IMR-90 (cell line): ENCODE measurements around the gene HSD11B1L. TPM values are rescaled to one million over a fixed set of nuclear protein-coding genes. Genes with fewer than 3 reads are reported as not detected.

Experiments
- ATAC-seq: fragments of 200-7000 bp; cut with Tn5 transposase; 2 replicates; pipeline ENCODE4 v1.9.1; 2020; ENCODE audit warnings: low read depth, mild to moderate bottlenecking, moderate library complexity
- BruUV-seq: library from RNA; stranded (reverse); fragments of 400-500 nt; replicated peaks from 2 replicates; lab custom pipeline; 2021; lab: Mats Ljungman, UMichigan
- CTCF ChIA-PET: fragments of 300-600 bp; formaldehyde crosslinking; extraction: SDS; loops from one replicate; lab custom pipeline; 2021; ENCODE audit warnings: antibody characterized with exemption; lab: Yijun Ruan, JAX
- POLR2A ChIA-PET: fragments of 300-600 bp; sonication (Branson Sonifier 250); formaldehyde crosslinking; loops from one replicate; lab custom pipeline; 2022; ENCODE audit warnings: antibody characterized with exemption; ENCODE audit not compliant: unreplicated experiment; lab: Charles Lee
- DNase-seq: peaks from one replicate; pipeline ENCODE4 v3.0.0; 2013
- H2AFZ ChIP-seq: replicated peaks from 2 replicates; pipeline ENCODE3; 2013; ENCODE audit warnings: low read length, mild to moderate bottlenecking; ENCODE audit not compliant: poor library complexity
- H2AK5ac ChIP-seq: 2 replicates; pipeline ENCODE4 v1.6.1; 2013; ENCODE audit warnings: low read depth, low read length, inconsistent platforms
- H2AK9ac ChIP-seq: replicated peaks from 2 replicates; pipeline ENCODE3; 2013; ENCODE audit warnings: mild to moderate bottlenecking, low read depth, low read length, moderate library complexity; ENCODE audit not compliant: poor library complexity
- H2BK120ac ChIP-seq: 2 replicates; pipeline ENCODE4 v1.6.1; 2013; ENCODE audit warnings: low read depth, low read length, inconsistent platforms
- H2BK15ac ChIP-seq: 3 replicates; pipeline ENCODE4 v1.6.1; 2013; ENCODE audit warnings: low read depth, low read length, inconsistent platforms
- H2BK20ac ChIP-seq: 2 replicates; pipeline ENCODE4 v1.6.1; 2013; ENCODE audit warnings: low read depth, mild to moderate bottlenecking, inconsistent platforms, low read length, moderate library complexity
- H2BK5ac ChIP-seq: 2 replicates; pipeline ENCODE4 v1.6.1; 2013; ENCODE audit warnings: mild to moderate bottlenecking, low read depth, low read length, inconsistent platforms; ENCODE audit not compliant: poor library complexity, severe bottlenecking
- H3K14ac ChIP-seq: replicated peaks from 2 replicates; pipeline ENCODE4 v1.6.1; 2013; ENCODE audit warnings: low read depth, low read length, inconsistent platforms
- H3K18ac ChIP-seq: 2 replicates; pipeline ENCODE4 v1.6.1; 2013; ENCODE audit warnings: low read depth, low read length, control low read depth
- H3K23ac ChIP-seq: 2 replicates; pipeline ENCODE4 v1.6.1; 2013; ENCODE audit warnings: low read depth, low read length, inconsistent platforms
- H3K27ac ChIP-seq: 2 replicates; pipeline ENCODE4 v1.5.1; 2013; ENCODE audit warnings: mild to moderate bottlenecking, control low read depth, low read length; ENCODE audit not compliant: insufficient read depth
- H3K27me3 ChIP-seq: 2 replicates; pipeline ENCODE4 v1.6.1; 2013; ENCODE audit warnings: low read length; ENCODE audit not compliant: control insufficient read depth, insufficient read depth
- H3K36me3 ChIP-seq: 2 replicates; pipeline ENCODE4 v1.6.1; 2013; ENCODE audit warnings: low read length, mixed read lengths; ENCODE audit not compliant: control insufficient read depth, insufficient read depth
- H3K4ac ChIP-seq: 2 replicates; pipeline ENCODE4 v1.6.1; 2013; ENCODE audit warnings: low read depth, low read length, inconsistent platforms
- H3K4me1 ChIP-seq: 2 replicates; pipeline ENCODE4 v1.6.1; 2013; ENCODE audit warnings: low read length, mixed read lengths; ENCODE audit not compliant: control insufficient read depth, insufficient read depth
- H3K4me2 ChIP-seq: 2 replicates; pipeline ENCODE4 v1.6.1; 2013; ENCODE audit warnings: low read depth, mild to moderate bottlenecking, control low read depth, low read length, moderate library complexity
- H3K4me3 ChIP-seq: 2 replicates; pipeline ENCODE4 v1.5.1; 2013; ENCODE audit warnings: low read depth, mild to moderate bottlenecking, control low read depth, low read length, moderate library complexity; ENCODE audit not compliant: insufficient read depth
- H3K56ac ChIP-seq: 2 replicates; pipeline ENCODE4 v1.6.1; 2013; ENCODE audit warnings: low read length, inconsistent platforms; ENCODE audit not compliant: insufficient read depth; ENCODE audit errors: extremely low read depth
- H3K79me1 ChIP-seq, 2 experiments: 2 replicates each; pipeline ENCODE4 v1.6.1; 2013; ENCODE audit warnings: low read length in 2 of 2, inconsistent platforms in 1 of 2, low read depth in 1 of 2
- H3K9ac ChIP-seq: 2 replicates; pipeline ENCODE4 v1.6.1; 2013; ENCODE audit warnings: low read depth, low read length, control low read depth
- H3K9me1 ChIP-seq: 2 replicates; pipeline ENCODE4 v1.6.1; 2013; ENCODE audit warnings: low read length, inconsistent platforms; ENCODE audit not compliant: insufficient read depth
- H3K9me3 ChIP-seq: 2 replicates; pipeline ENCODE4 v1.6.1; 2013; ENCODE audit warnings: low read length; ENCODE audit not compliant: control insufficient read depth, insufficient read depth
- H4K20me1 ChIP-seq: 2 replicates; pipeline ENCODE4 v1.6.1; 2013; ENCODE audit warnings: low read length, inconsistent platforms; ENCODE audit not compliant: insufficient read depth
- H4K5ac ChIP-seq: 2 replicates; pipeline ENCODE4 v1.6.1; 2013; ENCODE audit warnings: mild to moderate bottlenecking, low read depth, low read length, control low read depth
- H4K8ac ChIP-seq, 2 experiments: 2 replicates each; pipeline ENCODE4 v1.6.1; 2013; ENCODE audit warnings: low read depth in 2 of 2, low read length in 2 of 2, control low read depth in 1 of 2, inconsistent platforms in 1 of 2
- H4K91ac ChIP-seq: 2 replicates; pipeline ENCODE4 v1.6.1; 2013; ENCODE audit warnings: low read depth, low read length, inconsistent platforms; ENCODE audit not compliant: insufficient read depth
- BHLHE40 ChIP-seq: fragments of 150-350 bp; IDR thresholded peaks from 2 replicates; pipeline ENCODE4 v1.6.1; 2016; ENCODE audit warnings: mild to moderate bottlenecking, low read depth, low read length
- CEBPB ChIP-seq: IDR thresholded peaks from 2 replicates; pipeline ENCODE4 v1.6.1; 2012; ENCODE audit warnings: low read depth, low read length, improper control_type of control experiment
- CHD1 ChIP-seq: IDR thresholded peaks from 2 replicates; pipeline ENCODE4 v1.6.1; 2012; ENCODE audit warnings: low read depth, low read length, improper control_type of control experiment
- FOS ChIP-seq: fragments of 150-350 bp; IDR thresholded peaks from 2 replicates; pipeline ENCODE4 v1.6.1; 2016; ENCODE audit warnings: low read depth, low read length
- MAFK ChIP-seq: IDR thresholded peaks from 2 replicates; pipeline ENCODE4 v1.6.1; 2012; ENCODE audit warnings: low read depth, low read length, improper control_type of control experiment
- MAZ ChIP-seq: IDR thresholded peaks from 2 replicates; pipeline ENCODE4 v1.6.1; 2012; ENCODE audit warnings: low read depth, mild to moderate bottlenecking, low read length, improper control_type of control experiment, moderate library complexity, borderline replicate concordance
- MXI1 ChIP-seq: IDR thresholded peaks from 2 replicates; pipeline ENCODE4 v1.6.1; 2012; ENCODE audit warnings: low read depth, mild to moderate bottlenecking, low read length, moderate library complexity, borderline replicate concordance
- NFE2L2 ChIP-seq: fragments of 150-350 bp; IDR thresholded peaks from 2 replicates; pipeline ENCODE4 v1.6.1; 2016; ENCODE audit warnings: low read depth, mild to moderate bottlenecking, low read length
- POLR2A ChIP-seq: IDR thresholded peaks from 2 replicates; pipeline ENCODE4 v1.6.1; 2012; ENCODE audit warnings: mild to moderate bottlenecking, low read depth, low read length
- RAD21 ChIP-seq: IDR thresholded peaks from 2 replicates; pipeline ENCODE4 v1.6.1; 2012; ENCODE audit warnings: low read length, improper control_type of control experiment
- RCOR1 ChIP-seq: IDR thresholded peaks from 2 replicates; pipeline ENCODE4 v1.6.1; 2012; ENCODE audit warnings: mild to moderate bottlenecking, low read length, improper control_type of control experiment; ENCODE audit not compliant: insufficient replicate concordance
- RFX5 ChIP-seq: IDR thresholded peaks from 2 replicates; pipeline ENCODE4 v1.8.0; 2012; ENCODE audit warnings: low read depth, mild to moderate bottlenecking, low read length, moderate library complexity
- SMC3 ChIP-seq: fragments of 150-350 bp; IDR thresholded peaks from 2 replicates; pipeline ENCODE4 v1.6.1; 2016; ENCODE audit warnings: low read depth, mild to moderate bottlenecking, antibody characterized with exemption, low read length, moderate library complexity
- USF2 ChIP-seq: fragments of 150-350 bp; IDR thresholded peaks from 2 replicates; pipeline ENCODE4 v1.6.1; 2017; ENCODE audit warnings: mild to moderate bottlenecking, antibody characterized with exemption, low read length, low read depth
- WGBS, 2 experiments: methylation state at CpG; one replicate each; pipeline versions ENCODE4 v1.1.5 to v1.1.7; 2013; ENCODE audit warnings: missing lambda C conversion rate in 2 of 2; ENCODE audit not compliant: insufficient read length in 1 of 2; ENCODE audit errors: extremely low coverage in 2 of 2; 5-methylcytosine and 5-hydroxymethylcytosine counted together
- dilution Hi-C: fragments of 300-500 bp; cut with HindIII; formaldehyde crosslinking; loops from one replicate; pipeline ENCODE4 v1.14.3; 2018; ENCODE audit warnings: low sequenced_read_pairs; ENCODE audit not compliant: unreplicated experiment
- in situ Hi-C: fragments of 300-500 bp; cut with MboI; formaldehyde crosslinking; loops from 3 replicates; pipeline ENCODE4 v1.14.3; 2019; ENCODE audit warnings: low sequenced_read_pairs, inconsistent platforms, mixed read lengths
- intact Hi-C: fragments of 100-400 bp; cut with micrococcal nuclease; formaldehyde crosslinking; loops from 2 replicates; pipeline ENCODE4 v1.10.0; 2022
- polyA plus RNA-seq, 3 experiments: library from polyadenylated mRNA; depleted of rRNA; stranded (reverse); fragments of >200 nt; gene quantifications; 2 replicates each; pipeline ENCODE4 v1.2.3, GENCODE V29; 2012; ENCODE audit warnings: low replicate concordance in 1 of 3
- total RNA-seq: library from RNA; depleted of rRNA; stranded (reverse); fragments of >200 nt; gene quantifications from 2 replicates; pipeline ENCODE4 v1.2.3, GENCODE V29; 2012
- TF ChIP-seq, protein P1 (sequence below): fragments of 150-350 bp; IDR thresholded peaks from 2 replicates; pipeline ENCODE4 v1.6.1; 2016; ENCODE audit warnings: low read depth, mild to moderate bottlenecking, low read length, moderate library complexity, borderline replicate concordance
- TF ChIP-seq, protein P2 (sequence below): conservative IDR thresholded peaks from 2 replicates; pipeline ENCODE4 v1.5.1; 2012; ENCODE audit warnings: mild to moderate bottlenecking, low read depth, low read length, improper control_type of control experiment

Gene HSD11B1L
- total and polyA plus RNA-seq, 2 of the 4 experiments (the other 2 are of a cell fraction): 2.2 to 7.2 TPM

DNA sequence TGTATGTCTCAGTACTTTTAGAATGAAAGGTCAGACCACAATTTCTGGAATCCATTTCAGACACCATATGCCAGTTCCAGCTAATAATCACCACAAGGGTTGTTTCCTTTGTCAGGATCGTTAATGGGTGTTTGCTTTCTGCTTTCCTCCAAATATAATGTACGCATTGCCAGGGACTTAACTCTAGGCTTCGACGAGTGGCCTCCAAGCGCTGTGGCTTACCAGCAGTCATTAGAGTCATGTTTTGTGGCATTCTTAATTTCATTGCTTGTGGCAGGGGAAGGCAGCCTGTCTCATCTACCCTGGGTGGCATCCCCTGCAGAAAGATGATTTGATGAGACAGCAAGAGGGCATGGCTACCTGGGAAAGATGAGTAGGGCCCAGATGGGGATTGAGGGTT, 35.4 kb upstream of the HSD11B1L start:
- H4K91ac ChIP-seq: no peak overlapping the region
- in situ Hi-C loops (no loop called here), intact Hi-C loops (no loop called here), dilution Hi-C loops (no loop called here)
- H4K20me1 ChIP-seq: peaks cover 60% of the 10 kb centered on the region
- no peaks in the 10 kb centered on the region for H3K4me1 ChIP-seq
- no CpG with 5 or more reads among the region's 5 CpGs for WGBS, 2 experiments
- H2AK9ac ChIP-seq: no peak overlapping the region
- no peaks in the 10 kb centered on the region for H3K27me3 ChIP-seq
- H3K9ac ChIP-seq: no peak overlapping the region
- H3K14ac ChIP-seq: no peak overlapping the region
- CTCF ChIA-PET: no interaction called here
- no peak overlapping the region for H2BK120ac ChIP-seq
- no peak overlapping the region for H2BK20ac ChIP-seq
- DNase-seq (no peak), ATAC-seq (no peak)
- H2AK5ac ChIP-seq: no peak overlapping the region
- H3K9me1 ChIP-seq: peaks cover 25% of the 10 kb centered on the region
- no peak overlapping the region for H3K27ac ChIP-seq
- H3K18ac ChIP-seq: no peak overlapping the region
- no peak overlapping the region for H3K4me3 ChIP-seq
- H3K4ac ChIP-seq: no peak overlapping the region
- no TSS peak for BruUV-seq
- H3K79me1 ChIP-seq: peaks cover 39 to 78% of the 10 kb centered on the region in 2 experiments
- no peak overlapping the region for H2BK15ac ChIP-seq
- H4K5ac ChIP-seq: no peak overlapping the region
- no peak for TF ChIP-seq MAFK
- no peak for TF ChIP-seq MAZ
- no peak for TF ChIP-seq RFX5
- TF ChIP-seq SMC3: no peak
- no peak for TF ChIP-seq NFE2L2
- TF ChIP-seq CHD1: no peak
- TF ChIP-seq RCOR1: no peak
- TF ChIP-seq CEBPB: no peak
- no peak for TF ChIP-seq RAD21
- TF ChIP-seq BHLHE40: no peak
- TF ChIP-seq MXI1: no peak
- TF ChIP-seq, protein P1, sequence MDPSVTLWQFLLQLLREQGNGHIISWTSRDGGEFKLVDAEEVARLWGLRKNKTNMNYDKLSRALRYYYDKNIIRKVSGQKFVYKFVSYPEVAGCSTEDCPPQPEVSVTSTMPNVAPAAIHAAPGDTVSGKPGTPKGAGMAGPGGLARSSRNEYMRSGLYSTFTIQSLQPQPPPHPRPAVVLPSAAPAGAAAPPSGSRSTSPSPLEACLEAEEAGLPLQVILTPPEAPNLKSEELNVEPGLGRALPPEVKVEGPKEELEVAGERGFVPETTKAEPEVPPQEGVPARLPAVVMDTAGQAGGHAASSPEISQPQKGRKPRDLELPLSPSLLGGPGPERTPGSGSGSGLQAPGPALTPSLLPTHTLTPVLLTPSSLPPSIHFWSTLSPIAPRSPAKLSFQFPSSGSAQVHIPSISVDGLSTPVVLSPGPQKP: no peak
- no peak for TF ChIP-seq FOS
- no peak for TF ChIP-seq USF2
- TF ChIP-seq, protein P2, sequence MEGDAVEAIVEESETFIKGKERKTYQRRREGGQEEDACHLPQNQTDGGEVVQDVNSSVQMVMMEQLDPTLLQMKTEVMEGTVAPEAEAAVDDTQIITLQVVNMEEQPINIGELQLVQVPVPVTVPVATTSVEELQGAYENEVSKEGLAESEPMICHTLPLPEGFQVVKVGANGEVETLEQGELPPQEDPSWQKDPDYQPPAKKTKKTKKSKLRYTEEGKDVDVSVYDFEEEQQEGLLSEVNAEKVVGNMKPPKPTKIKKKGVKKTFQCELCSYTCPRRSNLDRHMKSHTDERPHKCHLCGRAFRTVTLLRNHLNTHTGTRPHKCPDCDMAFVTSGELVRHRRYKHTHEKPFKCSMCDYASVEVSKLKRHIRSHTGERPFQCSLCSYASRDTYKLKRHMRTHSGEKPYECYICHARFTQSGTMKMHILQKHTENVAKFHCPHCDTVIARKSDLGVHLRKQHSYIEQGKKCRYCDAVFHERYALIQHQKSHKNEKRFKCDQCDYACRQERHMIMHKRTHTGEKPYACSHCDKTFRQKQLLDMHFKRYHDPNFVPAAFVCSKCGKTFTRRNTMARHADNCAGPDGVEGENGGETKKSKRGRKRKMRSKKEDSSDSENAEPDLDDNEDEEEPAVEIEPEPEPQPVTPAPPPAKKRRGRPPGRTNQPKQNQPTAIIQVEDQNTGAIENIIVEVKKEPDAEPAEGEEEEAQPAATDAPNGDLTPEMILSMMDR: no peak
- TF ChIP-seq POLR2A: no peak
- no peak overlapping the region for H2BK5ac ChIP-seq
- no peak overlapping the region for H3K23ac ChIP-seq
- no peak overlapping the region for H2AFZ ChIP-seq
- no peaks in the 10 kb centered on the region for H3K9me3 ChIP-seq
- peaks cover 51% of the 10 kb centered on the region for H3K36me3 ChIP-seq
- no peak overlapping the region for H3K4me2 ChIP-seq
- H3K56ac ChIP-seq: no peak overlapping the region
- POLR2A ChIA-PET: interaction anchor here (1.0 kb wide), 1 partner anchor 23 kb away, joined by 5 read pairs; the partner anchor contains the start of genes SAFB and SAFB2
- no peak overlapping the region for H4K8ac ChIP-seq
